ENCODE results near the gene SLC6A12.
A peak's percentile ranks its signal among the peaks of the same experiment; 100 is the strongest.

The SLC6A12 gene

DNA sequence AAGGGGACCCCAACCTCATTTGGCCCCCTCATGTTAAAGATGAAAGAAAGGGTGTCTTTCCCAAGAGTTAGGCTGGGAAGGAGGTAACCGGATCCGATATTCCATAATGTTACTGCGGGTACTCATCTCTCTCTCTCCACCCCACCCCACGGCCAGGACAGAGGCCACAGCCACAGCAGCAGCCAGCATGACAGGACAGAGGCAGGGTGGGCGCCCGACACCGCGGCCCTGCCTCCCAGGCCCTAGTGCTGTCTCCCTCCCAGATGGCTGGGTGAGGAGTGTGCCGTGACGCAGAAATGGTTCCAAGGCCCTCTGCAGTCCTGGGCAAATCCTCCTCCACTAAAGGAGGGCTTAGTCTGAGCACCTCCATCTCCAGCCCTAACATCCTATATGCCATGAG, 6.2 kb downstream of the SLC6A12 start:
- H3K4me3 ChIP-seq (replicated peaks; ENCODE audit: low read depth, low read length) = no peak overlapping the region
- TF ChIP-seq, protein P1, sequence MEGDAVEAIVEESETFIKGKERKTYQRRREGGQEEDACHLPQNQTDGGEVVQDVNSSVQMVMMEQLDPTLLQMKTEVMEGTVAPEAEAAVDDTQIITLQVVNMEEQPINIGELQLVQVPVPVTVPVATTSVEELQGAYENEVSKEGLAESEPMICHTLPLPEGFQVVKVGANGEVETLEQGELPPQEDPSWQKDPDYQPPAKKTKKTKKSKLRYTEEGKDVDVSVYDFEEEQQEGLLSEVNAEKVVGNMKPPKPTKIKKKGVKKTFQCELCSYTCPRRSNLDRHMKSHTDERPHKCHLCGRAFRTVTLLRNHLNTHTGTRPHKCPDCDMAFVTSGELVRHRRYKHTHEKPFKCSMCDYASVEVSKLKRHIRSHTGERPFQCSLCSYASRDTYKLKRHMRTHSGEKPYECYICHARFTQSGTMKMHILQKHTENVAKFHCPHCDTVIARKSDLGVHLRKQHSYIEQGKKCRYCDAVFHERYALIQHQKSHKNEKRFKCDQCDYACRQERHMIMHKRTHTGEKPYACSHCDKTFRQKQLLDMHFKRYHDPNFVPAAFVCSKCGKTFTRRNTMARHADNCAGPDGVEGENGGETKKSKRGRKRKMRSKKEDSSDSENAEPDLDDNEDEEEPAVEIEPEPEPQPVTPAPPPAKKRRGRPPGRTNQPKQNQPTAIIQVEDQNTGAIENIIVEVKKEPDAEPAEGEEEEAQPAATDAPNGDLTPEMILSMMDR (IDR thresholded peaks at IDR 0.05; ENCODE audit: low read length, missing control alignments) = no peak
- no peak for DNase-seq (ENCODE audit: low read depth)

DNA sequence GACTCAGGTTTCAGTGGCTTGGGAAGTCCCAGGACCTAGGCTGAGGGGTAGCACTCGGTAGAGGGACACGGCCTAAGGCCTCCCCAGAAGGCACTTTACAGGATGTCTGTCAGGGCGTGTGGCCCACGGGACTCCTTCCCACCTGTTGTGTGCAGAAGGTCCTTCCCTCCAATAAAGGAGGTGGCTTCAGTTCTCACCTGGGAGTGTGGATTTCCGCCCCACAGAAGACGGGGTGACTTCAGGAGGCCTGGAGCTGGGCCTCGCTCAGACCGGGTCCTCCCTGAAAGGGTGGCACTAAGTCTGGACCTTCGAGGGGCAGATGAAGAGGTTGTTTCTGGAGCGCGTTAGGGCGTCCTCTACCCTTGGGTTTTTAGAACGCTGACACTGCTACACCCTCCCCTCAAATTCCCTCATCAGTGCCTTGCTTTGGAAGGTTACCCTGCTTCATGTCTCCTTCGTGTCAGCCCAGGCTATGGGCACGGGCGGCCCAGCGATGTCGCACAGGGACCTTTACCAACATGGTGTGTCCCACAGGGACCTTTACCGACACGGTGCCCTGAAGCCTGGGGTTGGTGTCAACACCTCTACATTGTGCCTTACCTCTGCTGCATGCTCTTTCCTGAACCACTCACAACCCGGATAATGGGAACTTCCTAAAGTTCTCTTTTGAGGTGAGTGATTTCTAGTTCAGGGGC, 7.1 kb downstream of the SLC6A12 start:
- TF ChIP-seq, protein P1 (IDR thresholded peaks at IDR 0.05; ENCODE audit: low read length, missing control alignments) = no peak

DNA sequence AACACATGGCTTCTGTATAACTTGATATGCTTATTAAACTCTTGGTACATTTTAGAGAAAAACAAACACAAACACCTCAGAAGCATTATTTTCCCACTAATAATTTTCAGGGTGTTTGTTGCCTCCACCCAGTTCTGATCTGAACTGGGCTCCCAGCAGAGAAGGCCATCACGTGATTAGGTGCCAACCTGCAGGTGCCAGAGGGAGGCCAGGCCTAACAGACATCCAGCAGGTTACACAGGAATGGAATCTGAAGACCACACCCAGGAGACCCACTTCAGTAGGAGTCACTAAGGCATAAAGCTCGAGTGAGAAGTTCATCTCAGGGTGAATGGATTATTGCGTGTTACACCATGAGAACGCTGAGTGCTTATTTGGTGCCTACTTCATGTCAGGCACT, 8.9 kb downstream of the SLC6A12 start:
- TF ChIP-seq, protein P1 (IDR thresholded peaks at IDR 0.05; ENCODE audit: low read length, missing control alignments) = no peak
- no peak for DNase-seq (ENCODE audit: low read depth)
- no peak overlapping the region for H3K4me3 ChIP-seq (replicated peaks; ENCODE audit: low read depth, low read length)

More for the DNA sequence above, 7.1 kb downstream of the SLC6A12 start:
- no peak overlapping the region for H3K4me3 ChIP-seq (replicated peaks; ENCODE audit: low read depth, low read length)
- no peak for DNase-seq (ENCODE audit: low read depth)

DNA sequence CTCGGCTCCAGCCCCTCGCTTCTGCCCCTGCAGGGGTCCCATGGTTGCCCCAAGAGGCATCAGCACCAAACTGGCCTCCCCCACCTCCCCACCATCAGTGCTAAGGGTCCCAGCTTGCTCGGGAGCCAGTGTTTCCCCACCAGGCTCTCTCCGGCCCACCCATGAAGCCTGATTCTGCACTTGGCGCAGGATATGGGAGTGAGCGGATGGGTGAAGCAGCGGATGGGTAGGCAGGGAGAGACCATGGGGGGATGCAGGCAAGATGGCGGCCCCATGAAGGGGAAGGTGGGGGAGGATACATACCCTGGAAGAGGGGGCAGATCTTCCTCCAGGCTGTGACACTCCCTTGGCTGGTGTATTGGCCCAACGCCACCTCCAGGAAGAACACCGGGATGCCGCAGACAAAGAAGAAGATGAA, 9.7 kb downstream of the SLC6A12 start:
- DNase-seq (ENCODE audit: low read depth) = no peak
- TF ChIP-seq, protein P1 (IDR thresholded peaks at IDR 0.05; ENCODE audit: low read length, missing control alignments) = no peak
- no peak overlapping the region for H3K4me3 ChIP-seq (replicated peaks; ENCODE audit: low read depth, low read length)

DNA sequence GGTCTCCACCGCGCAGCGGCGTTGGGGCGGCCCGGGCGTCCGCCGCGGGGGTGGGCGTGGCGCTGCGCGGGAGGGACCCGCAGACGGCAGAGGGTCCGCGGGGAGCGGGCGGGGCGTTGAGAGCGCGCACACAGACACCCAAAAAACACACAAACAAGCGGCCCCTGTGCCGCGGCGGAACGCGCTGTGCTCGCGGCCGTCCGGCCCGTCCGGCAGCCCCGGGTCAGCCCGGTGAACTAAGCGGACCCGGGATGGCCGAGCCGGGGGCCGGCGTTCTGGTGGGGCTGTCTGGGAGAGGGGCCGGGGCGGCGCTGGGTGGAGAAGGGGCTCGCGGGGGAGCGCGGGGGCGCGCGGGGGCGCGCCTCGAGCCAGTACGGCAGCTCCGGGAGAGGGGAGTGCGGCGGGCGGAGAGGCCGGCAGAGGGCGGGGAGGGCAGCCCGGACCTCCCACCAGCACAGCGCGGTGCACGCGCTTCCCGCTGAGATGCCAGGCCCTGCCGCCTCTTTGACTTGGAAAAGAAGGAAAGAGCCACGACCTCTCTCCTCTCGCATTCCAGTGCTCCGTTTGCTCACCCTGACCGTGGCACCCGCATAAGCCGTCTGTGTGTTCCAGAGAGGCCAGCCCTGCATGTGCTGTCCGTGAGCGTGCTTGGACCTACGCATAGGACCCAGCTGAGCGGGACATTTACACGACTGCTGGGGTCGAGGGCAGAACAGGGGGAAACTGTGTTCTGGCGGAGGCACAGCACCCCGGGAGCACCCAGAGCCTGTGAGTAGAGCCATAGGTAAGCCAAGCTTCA, 10.3 kb downstream of the SLC6A12 start:
- H3K4me3 ChIP-seq (replicated peaks; ENCODE audit: low read depth, low read length) = peak overlapping the region; percentile 28
- TF ChIP-seq, protein P1 (IDR thresholded peaks at IDR 0.05; ENCODE audit: low read length, missing control alignments) = no peak
- DNase-seq (ENCODE audit: low read depth) = no peak

DNA sequence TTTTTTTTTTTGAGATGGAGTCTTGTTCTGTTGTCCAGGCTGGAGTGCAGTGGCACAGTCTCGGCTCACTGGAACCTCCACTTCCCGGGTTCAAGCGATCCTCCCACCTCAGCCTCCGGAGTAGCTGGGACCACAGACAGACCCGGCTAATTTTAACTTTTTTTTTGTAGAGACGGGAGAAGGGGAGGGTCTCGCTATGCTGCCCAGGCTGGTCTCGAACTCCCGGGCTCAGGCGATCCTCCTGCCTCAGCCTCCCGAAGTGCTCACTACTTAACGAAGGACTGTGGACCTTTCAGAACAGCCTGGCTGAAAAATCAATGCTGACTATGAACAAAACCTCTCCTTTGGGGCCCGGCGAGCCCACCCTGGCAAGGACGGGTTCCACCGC, 10.9 kb downstream of the SLC6A12 start:
- TF ChIP-seq, protein P1 (IDR thresholded peaks at IDR 0.05; ENCODE audit: low read length, missing control alignments) = no peak
- no peak for DNase-seq (ENCODE audit: low read depth)
- no peak overlapping the region for H3K4me3 ChIP-seq (replicated peaks; ENCODE audit: low read depth, low read length)
